HG03175 (cell line): ENCODE measurements around the gene COMMD9.

Experiments used
- ATAC-seq: cut with Tn5 transposase; IDR thresholded peaks from one replicate; pipeline ENCODE4 v1.9.1; 2021; ENCODE audit warnings: mild to moderate bottlenecking, moderate library complexity; ENCODE audit not compliant: unreplicated experiment

Gene COMMD9

GRCh38 chr11:36258730-36259360 is 30.4 kb downstream of the COMMD9 start:
- ATAC-seq = no peak

GRCh38 chr11:36257351-36257750 is 31.9 kb downstream of the COMMD9 start:
- no peak for ATAC-seq

- no peak for ATAC-seq
These were observed 34.5 kb downstream of the COMMD9 start for GRCh38 chr11:36254713-36255112.

- ATAC-seq = no peak
These were observed 36.0 kb downstream of the COMMD9 start for GRCh38 chr11:36253238-36253637.

- ATAC-seq = no peak
These were observed 37.4 kb downstream of the COMMD9 start for GRCh38 chr11:36251823-36252222.

GRCh38 chr11:36249246-36249645 is 40.0 kb downstream of the COMMD9 start:
- no peak for ATAC-seq

- ATAC-seq = no peak
These were observed 40.8 kb downstream of the COMMD9 start for GRCh38 chr11:36248436-36248835.

GRCh38 chr11:36247493-36247892 is 41.7 kb downstream of the COMMD9 start:
- no peak for ATAC-seq

GRCh38 chr11:36243641-36244040 is 45.6 kb downstream of the COMMD9 start:
- no peak for ATAC-seq

GRCh38 chr11:36241497-36241896 is 47.7 kb downstream of the COMMD9 start:
- ATAC-seq = no peak

- no peak for ATAC-seq
These were observed 48.4 kb downstream of the COMMD9 start for GRCh38 chr11:36240801-36241200.

- no peak for ATAC-seq
These were observed 49.1 kb downstream of the COMMD9 start for GRCh38 chr11:36240173-36240572.

GRCh38 chr11:36239636-36240035 is 49.6 kb downstream of the COMMD9 start:
- no peak for ATAC-seq

- ATAC-seq = no peak
These were observed 50.3 kb downstream of the COMMD9 start for GRCh38 chr11:36238881-36239280.

- ATAC-seq = no peak
These were observed 51.1 kb downstream of the COMMD9 start for GRCh38 chr11:36238036-36238631.

- no peak for ATAC-seq
These were observed 51.8 kb downstream of the COMMD9 start for GRCh38 chr11:36237391-36237790.

GRCh38 chr11:36235750-36236149 is 53.5 kb downstream of the COMMD9 start:
- no peak for ATAC-seq

GRCh38 chr11:36234825-36235224 is 54.4 kb downstream of the COMMD9 start:
- ATAC-seq = no peak

- no peak for ATAC-seq
These were observed 56.0 kb downstream of the COMMD9 start for GRCh38 chr11:36233204-36233603.

- no peak for ATAC-seq
These were observed 58.2 kb downstream of the COMMD9 start for GRCh38 chr11:36230779-36231699.

- ATAC-seq = no peak
These were observed 60.0 kb downstream of the COMMD9 start for GRCh38 chr11:36229091-36229705.
